GM12892 (cell line): ENCODE measurements around the gene SPRED1.

Source experiments
- POLR2A ChIP-seq: IDR thresholded peaks from 2 replicates; pipeline ENCODE4 v1.6.1; 2011; ENCODE audit warnings: low read depth, low read length, control low read depth
- POLR2AphosphoS5 ChIP-seq: IDR thresholded peaks from 2 replicates; pipeline ENCODE4 v1.6.1; 2011; ENCODE audit warnings: low read depth, low read length, control low read depth

DNA sequence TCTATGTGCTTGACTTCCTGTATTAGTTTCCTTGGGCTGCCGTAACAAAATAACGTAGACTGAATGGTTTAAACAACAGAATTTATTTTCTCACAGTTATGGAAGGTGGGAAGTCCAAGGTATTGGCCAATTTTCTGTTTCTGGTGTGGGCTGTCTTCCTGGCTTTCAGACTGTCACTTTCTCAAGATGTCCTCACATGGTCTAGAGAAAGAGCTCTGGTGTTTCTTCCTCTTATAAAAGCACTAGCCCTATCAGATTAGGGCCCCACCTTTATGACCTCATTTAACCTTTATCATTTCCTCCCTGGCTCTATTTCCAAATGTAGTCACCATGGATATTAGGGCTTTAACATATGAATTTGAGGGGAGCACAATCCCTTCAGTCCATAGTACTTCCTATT lies 54.6 kb downstream of the SPRED1 start:
- TF ChIP-seq POLR2AphosphoS5 (no peak), POLR2A (no peak)
